ENCODE data around the gene ARPP21. TPM values are rescaled to one million over a fixed set of nuclear protein-coding genes. Genes with fewer than 3 reads are reported as not detected.

ARPP21 gene
- total RNA-seq, 4 donors from 2014 or later: not detected

GRCh38 chr3:35737080-35737479, 97.8 kb downstream of the ARPP21 start:
- TF ChIP-seq, protein P1, sequence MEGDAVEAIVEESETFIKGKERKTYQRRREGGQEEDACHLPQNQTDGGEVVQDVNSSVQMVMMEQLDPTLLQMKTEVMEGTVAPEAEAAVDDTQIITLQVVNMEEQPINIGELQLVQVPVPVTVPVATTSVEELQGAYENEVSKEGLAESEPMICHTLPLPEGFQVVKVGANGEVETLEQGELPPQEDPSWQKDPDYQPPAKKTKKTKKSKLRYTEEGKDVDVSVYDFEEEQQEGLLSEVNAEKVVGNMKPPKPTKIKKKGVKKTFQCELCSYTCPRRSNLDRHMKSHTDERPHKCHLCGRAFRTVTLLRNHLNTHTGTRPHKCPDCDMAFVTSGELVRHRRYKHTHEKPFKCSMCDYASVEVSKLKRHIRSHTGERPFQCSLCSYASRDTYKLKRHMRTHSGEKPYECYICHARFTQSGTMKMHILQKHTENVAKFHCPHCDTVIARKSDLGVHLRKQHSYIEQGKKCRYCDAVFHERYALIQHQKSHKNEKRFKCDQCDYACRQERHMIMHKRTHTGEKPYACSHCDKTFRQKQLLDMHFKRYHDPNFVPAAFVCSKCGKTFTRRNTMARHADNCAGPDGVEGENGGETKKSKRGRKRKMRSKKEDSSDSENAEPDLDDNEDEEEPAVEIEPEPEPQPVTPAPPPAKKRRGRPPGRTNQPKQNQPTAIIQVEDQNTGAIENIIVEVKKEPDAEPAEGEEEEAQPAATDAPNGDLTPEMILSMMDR (IDR thresholded peaks at IDR 0.05): no peak
- TF ChIP-seq POLR2A (IDR thresholded peaks at IDR 0.05) (no peak), EP300 (IDR thresholded peaks at IDR 0.05) (no peak), POLR2AphosphoS5 (IDR thresholded peaks at IDR 0.05) (no peak)
- H3K27me3 ChIP-seq: no peaks in the 10 kb centered on the region
- H3K27ac ChIP-seq: no peak overlapping the region
- no peak for DNase-seq (ENCODE audit: low spot score in 2 of 2)
- no peaks in the 10 kb centered on the region for H3K36me3 ChIP-seq
- no peak overlapping the region for H3K4me3 ChIP-seq
- H3K9me3 ChIP-seq: no peaks in the 10 kb centered on the region
- H3K4me1 ChIP-seq: peaks cover 4% of the 10 kb centered on the region
- 85% methylated on average over 6 of the region's 6 CpGs for WGBS

- Histone ChIP-seq H3K4me3 (no peak overlapping the region), H3K4me1 (peaks cover 4% of the 10 kb centered on the region), H3K9me3 (no peaks in the 10 kb centered on the region), H3K36me3 (no peaks in the 10 kb centered on the region), H3K27me3 (no peaks in the 10 kb centered on the region), H3K27ac (no peak overlapping the region)
- TF ChIP-seq POLR2AphosphoS5 (IDR thresholded peaks at IDR 0.05) (no peak), EP300 (IDR thresholded peaks at IDR 0.05) (no peak), POLR2A (IDR thresholded peaks at IDR 0.05) (no peak)
- TF ChIP-seq, protein P1 (IDR thresholded peaks at IDR 0.05): no peak
- DNase-seq (ENCODE audit: low spot score in 2 of 2): no peak
- WGBS: 98% methylated on average over 4 of the region's 4 CpGs
Measured at GRCh38 chr3:35737527-35737926, 98.2 kb downstream of the ARPP21 start.

DNA sequence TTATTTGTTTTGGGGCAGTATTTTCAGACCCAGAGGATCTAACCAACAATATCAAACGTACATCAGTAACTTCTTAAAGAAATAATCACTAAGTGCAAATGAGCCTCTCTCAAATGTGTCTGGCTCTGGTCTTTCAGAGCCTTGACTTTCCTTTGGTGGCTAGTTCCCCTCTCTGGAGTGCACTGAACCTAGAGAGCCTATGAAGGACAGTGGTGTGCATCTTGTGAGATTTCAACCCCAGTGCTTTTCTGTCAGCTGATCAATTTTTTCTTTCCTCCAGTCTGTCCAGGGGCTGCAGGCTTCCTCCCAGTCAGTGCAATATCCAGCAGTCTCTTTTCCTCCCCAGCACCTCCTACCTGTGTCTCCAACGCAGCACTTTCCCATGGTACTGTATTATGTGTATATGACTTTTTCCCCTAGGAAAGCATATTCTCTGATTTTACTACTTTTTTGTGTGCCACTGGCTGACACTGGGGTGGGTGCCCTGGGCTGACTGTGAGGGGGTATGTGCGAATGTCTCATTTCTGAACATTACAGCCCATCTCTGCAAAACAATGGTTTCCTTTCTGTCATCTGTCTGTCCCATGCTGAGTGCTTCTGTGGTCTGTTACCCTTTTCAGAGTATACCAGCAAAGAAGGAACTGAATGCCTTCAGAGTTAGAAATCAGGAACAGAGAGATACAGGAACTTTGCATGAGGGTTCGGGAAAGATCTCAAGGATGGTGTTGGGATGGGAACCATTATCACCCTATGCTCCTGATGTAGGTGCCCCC, 98.8 kb downstream of the ARPP21 start:
- H3K27ac ChIP-seq: no peak overlapping the region
- no peak for TF ChIP-seq EP300 (IDR thresholded peaks at IDR 0.05)
- H3K27me3 ChIP-seq: no peaks in the 10 kb centered on the region
- H3K4me3 ChIP-seq: no peak overlapping the region
- no peaks in the 10 kb centered on the region for H3K9me3 ChIP-seq
- peaks cover 2% of the 10 kb centered on the region for H3K4me1 ChIP-seq
- 80% methylated on average over 4 of the region's 4 CpGs for WGBS
- DNase-seq (ENCODE audit: low spot score in 2 of 2): no peak
- H3K36me3 ChIP-seq: no peaks in the 10 kb centered on the region

GRCh38 chr3:35739181-35739809, 100.0 kb downstream of the ARPP21 start:
- Histone ChIP-seq H3K36me3 (no peaks in the 10 kb centered on the region), H3K27me3 (no peaks in the 10 kb centered on the region), H3K4me1 (no peaks in the 10 kb centered on the region), H3K4me3 (no peak overlapping the region), H3K9me3 (no peaks in the 10 kb centered on the region), H3K27ac (no peak overlapping the region)
- TF ChIP-seq POLR2A (IDR thresholded peaks at IDR 0.05) (no peak), EP300 (IDR thresholded peaks at IDR 0.05) (no peak), POLR2AphosphoS5 (IDR thresholded peaks at IDR 0.05) (no peak)
- TF ChIP-seq, protein P1 (IDR thresholded peaks at IDR 0.05): no peak
- 68% methylated on average over 5 of the region's 5 CpGs for WGBS
- DNase-seq (ENCODE audit: low spot score in 2 of 2): no peak

DNA sequence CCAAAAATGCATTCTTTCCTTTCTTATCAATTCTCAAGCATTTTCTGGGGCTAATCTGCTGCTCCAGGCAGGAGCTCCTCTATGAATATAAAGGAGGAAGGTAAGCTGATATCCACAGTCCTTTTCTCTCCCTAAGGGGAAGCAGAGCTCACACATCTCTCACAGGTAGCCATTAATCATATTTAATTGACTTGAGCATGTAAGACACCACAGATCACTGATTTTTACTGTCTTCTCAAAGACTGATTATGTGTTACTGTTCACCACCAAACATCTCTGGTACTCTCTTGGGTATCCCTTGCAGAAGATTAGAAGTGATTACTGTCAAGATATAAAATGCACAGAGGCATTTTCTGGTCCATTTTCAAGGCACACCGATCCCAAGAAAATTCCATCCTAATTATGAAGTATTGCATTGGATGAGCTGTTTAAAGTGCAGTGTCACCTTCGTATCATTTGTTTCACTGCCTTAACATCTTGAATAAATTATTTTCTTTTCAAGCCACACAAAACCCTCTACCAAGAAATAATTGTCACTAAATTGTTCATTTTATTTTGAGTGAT, 100.7 kb downstream of the ARPP21 start:
- WGBS: 61% methylated on average over 2 of the region's 2 CpGs
- no peaks in the 10 kb centered on the region for H3K27me3 ChIP-seq
- no peaks in the 10 kb centered on the region for H3K4me1 ChIP-seq
- H3K36me3 ChIP-seq: no peaks in the 10 kb centered on the region
- no peak overlapping the region for H3K4me3 ChIP-seq
- no peak overlapping the region for H3K27ac ChIP-seq
- DNase-seq (ENCODE audit: low spot score in 2 of 2): no peak
- TF ChIP-seq POLR2AphosphoS5 (IDR thresholded peaks at IDR 0.05) (no peak), POLR2A (IDR thresholded peaks at IDR 0.05) (no peak), EP300 (IDR thresholded peaks at IDR 0.05) (no peak)
- TF ChIP-seq, protein P1 (IDR thresholded peaks at IDR 0.05): no peak
- H3K9me3 ChIP-seq: no peaks in the 10 kb centered on the region

Measured in suprapubic skin (tissue), 4 donors.